ENCODE results near the gene MTERF2.
"Not testable (repeated sequence)": the region's sequence is repeated elsewhere in the genome, so short reads cannot be mapped to it uniquely, and the experiment has no call there.

The MTERF2 gene

GRCh38 chr12:106986625-106987389 is at the start of gene MTERF2:
Gene MTERF2 (minus strand): TSS chr12:106987146. CDS start chr12:106978714, 8,432 bp downstream.
- DNase-seq = peak; percentile 78

- no peak for DNase-seq
These were observed 48.8 kb upstream of the MTERF2 start for GRCh38 chr12:107035733-107036132.

DNA sequence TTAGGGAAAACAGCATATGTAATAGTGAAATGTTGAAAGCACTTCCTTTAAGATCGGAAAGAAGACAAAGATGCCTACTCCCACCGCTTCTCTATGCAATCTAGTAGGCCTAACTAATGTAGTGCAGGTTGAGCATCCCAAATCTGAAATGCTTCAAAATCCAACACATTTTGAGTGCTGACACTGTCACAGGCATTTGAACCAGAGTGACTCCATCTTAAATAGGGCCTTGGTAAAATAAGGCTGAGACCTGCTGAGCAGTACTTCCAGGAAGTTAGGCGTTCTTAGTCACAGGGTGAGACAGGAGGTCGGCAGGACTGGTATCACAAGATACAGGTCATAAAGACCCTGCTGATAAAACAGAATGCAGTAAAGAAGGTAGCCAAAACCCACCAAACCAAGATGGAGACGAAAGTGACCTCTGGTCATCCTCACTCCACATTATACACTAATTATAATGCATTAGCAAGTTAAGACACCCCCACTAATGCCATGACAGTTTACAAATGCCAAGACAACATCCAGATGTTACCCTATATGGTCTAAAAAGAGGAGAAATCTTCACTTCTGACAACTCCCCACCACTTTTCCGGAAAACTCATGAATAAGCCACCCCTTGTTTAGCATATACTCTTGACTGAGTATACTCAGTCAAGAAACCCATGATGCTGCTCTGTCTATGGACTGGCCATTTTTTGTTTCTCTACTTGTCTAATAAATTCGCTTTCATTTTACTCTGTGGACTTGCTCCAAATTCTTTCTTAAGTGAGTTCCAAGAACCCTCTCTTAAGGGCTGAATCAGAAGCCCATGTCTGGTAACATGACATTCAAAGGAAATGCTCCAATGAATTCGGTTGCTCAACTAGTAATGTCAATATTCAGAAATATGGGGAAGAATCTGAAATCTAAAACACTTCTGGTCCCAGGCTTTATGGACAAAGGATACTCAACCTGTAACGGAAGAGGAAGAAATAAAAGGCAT is 47.1 kb upstream of the MTERF2 start:
- DNase-seq = no peak

GRCh38 chr12:107032266-107032665 is 45.3 kb upstream of the MTERF2 start:
- DNase-seq = no peak

DNA sequence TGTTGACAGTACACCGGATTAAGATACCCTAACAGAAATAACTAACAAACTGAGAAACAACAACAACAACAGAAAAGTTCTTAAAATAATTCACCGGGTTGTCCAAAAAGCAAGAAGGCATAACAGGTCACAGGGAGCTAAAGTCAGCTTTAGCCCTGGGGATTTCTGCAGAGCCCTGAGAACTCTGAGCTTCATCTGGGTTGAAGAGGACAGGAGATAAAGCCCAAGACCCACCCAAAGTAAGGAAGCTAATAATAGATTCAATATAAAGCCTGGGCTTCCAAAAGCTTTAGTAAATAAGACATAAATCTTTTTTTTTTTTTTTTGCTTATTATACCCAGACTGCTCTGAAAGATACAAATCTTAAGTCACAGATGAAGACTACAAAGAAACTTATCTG is 44.1 kb upstream of the MTERF2 start:
- no peak for DNase-seq

- DNase-seq = no peak
These were observed 42.1 kb upstream of the MTERF2 start for GRCh38 chr12:107029081-107029480.

DNA sequence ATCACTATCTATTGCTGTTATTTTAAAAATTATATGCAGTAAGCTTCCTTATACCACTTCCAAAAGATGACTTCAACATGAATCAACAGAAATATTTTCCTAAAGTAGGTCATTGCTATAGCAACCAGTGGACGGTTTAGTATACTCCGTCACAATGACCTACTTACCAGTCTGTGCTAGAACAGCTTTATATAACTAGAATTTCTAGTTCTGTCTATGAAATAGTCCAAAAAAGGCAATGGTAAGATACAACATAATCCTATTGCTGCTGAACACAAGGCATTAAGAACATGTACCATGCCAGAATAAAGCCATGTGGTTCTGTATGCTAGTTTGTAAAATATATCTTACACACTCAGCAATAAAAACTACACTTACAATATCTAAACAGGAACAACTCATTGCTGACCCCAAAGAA is 40.7 kb upstream of the MTERF2 start:
- no peak for DNase-seq

DNA sequence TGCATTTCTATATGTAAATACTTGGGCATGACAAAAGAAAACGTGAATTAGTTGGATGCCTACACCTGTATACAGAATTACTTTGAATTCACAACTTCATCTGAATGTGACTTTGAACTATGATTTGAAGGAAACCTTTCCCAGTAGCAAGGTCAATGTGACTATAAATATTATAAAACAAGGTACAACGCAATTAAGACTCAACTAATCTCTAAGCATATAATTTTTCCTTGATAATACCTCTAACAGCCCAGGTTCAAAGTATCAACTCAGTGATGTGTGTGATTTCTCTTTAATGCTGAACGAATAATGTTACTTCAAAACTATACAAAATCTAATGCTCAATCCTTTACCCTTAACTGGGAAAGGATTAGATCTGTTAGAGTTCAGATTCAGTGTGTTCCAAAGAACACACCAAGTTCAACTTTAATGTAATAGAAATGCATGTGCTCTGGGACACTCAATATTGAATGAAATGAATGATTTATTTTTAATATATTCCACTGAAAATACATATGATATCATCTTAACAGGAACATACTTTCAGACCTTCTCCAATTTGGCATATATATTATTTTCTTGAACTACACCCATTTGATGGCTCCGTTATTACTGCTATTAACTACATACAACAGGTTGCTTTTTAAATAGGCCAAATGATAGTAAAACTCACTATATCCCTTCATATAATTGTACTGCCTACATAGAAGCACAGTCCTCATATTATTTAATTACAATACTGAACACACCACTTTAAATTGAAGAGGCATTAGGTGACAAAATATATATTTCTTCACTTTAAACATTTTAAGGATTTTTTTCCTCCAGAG is 40.1 kb upstream of the MTERF2 start:
- DNase-seq = no peak

DNA sequence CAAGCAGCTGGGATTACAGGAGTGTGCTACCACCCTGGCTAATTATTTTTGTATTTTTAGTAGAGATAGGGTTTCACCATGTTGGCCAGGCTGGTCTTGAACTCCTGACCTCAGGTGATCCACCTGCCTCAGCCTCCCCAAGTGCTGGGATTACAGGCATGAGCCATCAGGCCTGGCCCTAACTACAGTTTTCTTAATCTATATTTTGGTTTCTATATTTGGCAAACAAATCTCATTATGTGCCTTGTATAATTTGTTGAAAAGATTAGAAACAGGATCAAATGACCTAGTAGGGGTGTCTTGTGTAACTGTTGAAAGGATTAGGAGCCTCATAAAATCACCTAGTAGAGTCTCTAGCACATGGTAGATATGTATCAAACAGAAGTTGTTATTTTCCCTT is 39.4 kb upstream of the MTERF2 start:
- not testable (repeated sequence) for DNase-seq

GRCh38 chr12:107025671-107026070 is 38.7 kb upstream of the MTERF2 start:
- DNase-seq = no peak

DNA sequence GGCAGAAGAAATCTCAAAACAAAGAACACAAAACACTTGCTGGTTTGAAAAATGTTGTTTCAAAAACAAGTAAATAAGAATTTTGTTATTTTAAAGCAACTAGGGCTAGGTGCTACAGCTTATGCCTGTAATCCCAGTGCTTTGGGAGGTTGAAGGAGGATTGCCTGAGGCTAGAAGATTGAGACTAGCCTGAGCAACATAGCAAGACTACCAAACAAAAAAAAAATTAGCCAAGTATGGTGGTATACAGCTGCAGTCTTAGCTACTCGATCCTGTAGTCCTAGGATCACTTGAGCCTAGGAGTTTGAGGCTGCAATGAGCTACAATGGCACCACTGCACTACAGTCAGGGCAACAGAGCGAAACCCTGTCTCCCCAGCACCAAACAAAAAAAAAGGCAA is 32.6 kb upstream of the MTERF2 start:
- DNase-seq = no peak

- DNase-seq = no peak
These were observed 30.1 kb upstream of the MTERF2 start for GRCh38 chr12:107017042-107017441.

- no peak for DNase-seq
These were observed 27.1 kb upstream of the MTERF2 start for GRCh38 chr12:107014055-107014454.

- DNase-seq = no peak
These were observed 25.9 kb upstream of the MTERF2 start for GRCh38 chr12:107012736-107013425.

DNA sequence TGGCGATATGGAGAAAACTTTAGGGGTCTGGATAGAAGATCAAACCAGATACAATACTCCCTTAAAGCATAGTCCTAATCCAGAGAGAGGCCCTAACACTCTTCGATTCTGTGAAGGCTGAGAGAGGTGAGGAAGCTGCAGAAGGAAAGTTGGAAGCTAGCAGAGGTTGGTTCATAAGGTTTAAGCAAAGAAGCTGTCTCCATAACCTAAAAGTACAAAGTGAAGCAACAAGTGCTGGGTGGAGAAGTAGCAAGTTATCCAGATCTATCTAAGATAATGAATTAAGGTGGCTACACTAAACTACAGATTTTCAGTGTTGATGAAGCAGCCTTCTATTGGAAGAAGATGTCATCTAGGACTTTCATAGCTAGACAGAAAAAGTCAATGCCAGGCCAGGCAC is 24.6 kb upstream of the MTERF2 start:
- DNase-seq = no peak

DNA sequence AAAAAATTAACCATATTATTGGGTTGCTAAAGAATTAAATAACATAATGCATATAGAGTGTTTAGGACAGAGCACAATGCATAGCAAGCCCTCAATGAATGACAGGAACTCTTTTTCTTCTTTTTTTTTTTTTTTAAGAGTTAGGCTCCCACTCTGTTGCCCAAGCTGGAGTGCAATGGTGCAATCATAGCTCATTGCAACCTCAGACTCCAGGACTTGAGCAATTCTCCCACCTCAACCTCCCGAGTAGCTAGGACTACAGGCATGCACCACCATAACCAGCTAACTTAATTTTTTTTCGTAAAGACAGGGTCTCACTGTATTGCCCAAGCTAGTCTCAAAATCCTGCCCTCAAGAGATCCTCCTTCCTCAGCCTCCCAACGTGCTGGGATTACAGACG is 20.5 kb upstream of the MTERF2 start:
- DNase-seq = no peak

DNA sequence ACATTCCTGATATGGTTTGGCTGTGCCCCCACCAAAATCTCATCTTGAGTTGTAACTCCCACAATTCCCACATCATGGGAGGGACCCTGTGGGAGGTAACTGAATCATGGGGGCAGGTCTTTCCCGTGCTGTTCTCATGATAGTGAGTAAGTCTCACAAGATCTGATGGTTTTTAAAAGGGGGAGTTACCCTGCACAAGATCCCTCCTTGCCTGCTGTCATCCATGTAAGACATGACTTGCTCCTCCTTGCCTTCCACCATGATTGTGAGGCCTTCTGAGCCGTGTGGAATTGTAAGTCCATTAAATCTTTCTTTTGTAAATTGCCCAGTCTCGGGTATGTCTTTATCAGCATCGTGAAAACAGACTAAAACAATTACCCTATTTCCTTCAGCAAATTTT is 15.7 kb upstream of the MTERF2 start:
- DNase-seq = not testable (repeated sequence)

DNA sequence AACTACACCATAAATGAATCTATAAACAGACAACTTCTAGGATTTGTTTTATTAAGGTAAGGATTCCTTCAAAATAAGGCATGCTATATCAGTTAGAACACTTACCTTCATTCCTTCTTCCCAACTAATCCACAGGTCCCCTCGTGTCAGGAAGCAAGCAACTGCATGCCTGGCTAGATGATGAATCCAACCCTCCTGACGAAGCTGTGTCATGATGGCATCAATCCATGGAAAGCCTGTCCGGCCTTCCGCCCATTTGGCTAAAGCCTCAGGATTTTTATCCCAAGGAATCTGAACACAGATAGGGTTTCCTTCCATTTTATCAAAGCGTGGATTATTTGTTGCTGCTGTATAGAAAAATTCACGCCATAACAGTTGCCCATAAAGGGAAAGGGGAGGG is 12.5 kb upstream of the MTERF2 start:
- DNase-seq = no peak

DNA sequence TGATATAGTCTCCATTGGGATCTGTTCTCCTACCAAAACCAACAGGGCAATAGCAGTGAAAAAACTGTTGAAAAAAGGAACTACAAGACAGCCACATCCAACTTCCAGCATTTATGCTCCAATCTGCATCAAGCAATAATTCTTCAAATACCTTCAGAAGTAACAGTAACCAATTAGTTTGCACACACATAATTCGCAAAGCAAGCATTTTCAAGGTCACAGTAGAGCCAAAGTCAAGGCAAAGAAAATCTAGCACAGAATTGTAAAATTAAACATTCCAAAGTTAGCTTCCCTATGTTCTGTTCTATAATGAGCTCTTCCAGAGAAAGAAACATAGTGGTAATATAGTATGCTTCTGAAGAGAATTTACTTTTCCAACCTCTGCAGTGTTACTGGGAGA is 11.0 kb upstream of the MTERF2 start:
- no peak for DNase-seq

DNA sequence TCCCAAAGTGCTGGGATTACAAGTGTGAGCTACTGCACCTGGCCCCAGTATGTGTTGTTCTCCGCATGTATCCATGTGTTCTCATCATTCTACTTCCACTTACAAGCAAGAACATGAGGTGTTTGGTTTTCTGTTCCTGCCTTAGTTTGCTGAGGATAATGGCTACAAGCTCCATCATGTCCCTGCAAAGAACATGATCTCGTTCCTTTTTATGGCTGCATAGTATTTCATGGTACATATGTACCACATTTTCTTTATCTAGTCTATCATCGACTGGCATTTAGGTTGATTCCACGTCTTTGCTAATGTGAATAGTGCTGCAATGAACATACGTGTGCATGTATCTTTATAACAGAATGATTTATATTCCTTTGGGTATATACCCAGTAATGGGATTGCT is 9.2 kb upstream of the MTERF2 start:
- DNase-seq = not testable (repeated sequence)

DNA sequence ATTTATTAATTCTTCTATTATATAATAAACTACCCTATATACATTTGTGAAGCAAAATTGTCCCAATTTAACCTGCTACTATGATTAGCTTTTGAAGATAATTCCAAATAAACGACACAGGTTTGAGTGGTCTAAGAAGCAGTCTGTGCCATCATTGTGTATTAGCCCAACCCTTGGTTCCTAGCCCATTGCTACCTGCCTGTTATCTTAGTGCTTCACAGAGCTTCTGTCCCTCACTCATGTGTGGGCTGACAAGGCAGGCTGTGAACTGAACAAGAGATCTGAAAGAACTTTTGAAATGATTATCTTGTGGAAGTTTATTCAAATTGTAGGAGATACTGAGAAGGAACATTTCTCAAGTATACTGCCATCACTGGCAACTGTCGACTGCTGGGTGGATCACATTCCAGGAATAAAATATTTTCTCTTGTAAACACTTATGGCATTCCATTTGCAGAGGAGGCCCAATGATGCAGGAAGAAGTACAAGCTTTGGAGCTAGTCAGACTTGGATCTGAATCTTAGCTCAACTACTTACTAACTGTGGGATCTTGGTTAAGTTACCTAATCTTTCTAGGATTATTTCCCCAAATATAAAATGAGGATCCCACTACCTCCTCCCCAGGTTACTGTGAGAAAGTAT is 7.8 kb upstream of the MTERF2 start:
- DNase-seq = no peak

- DNase-seq = no peak
These were observed 900 bp upstream of the MTERF2 start for GRCh38 chr12:106987846-106988245.
